IPS DF 4.7 (cell line): ENCODE data around the gene MAN1C1.
A peak's percentile ranks its signal among the peaks of the same experiment; 100 is the strongest.

Experiments
- DNase-seq: peaks from one replicate; pipeline ENCODE4 v3.0.0-alpha.2; 2013; ENCODE audit warnings: low spot score; ENCODE audit errors: extremely low read depth

The MAN1C1 gene

GRCh38 chr1:25616095-25616986 lies at the start of gene MAN1C1:
MAN1C1 (plus strand) TSS chr1:25616791; CDS start chr1:25617798, 1,007 bp downstream.
- peak; percentile 64 for DNase-seq

GRCh38 chr1:25567710-25568089 lies 48.9 kb upstream of the MAN1C1 start:
- no peak for DNase-seq

GRCh38 chr1:25568090-25568833 lies 48.3 kb upstream of the MAN1C1 start:
- DNase-seq, result no peak

GRCh38 chr1:25568834-25569596 lies 47.6 kb upstream of the MAN1C1 start:
- DNase-seq, result no peak

- DNase-seq, result no peak
Observed at GRCh38 chr1:25569597-25570396, 46.8 kb upstream of the MAN1C1 start.

GRCh38 chr1:25570798-25571521 lies 45.6 kb upstream of the MAN1C1 start:
- no peak for DNase-seq

- DNase-seq, result no peak
Observed at GRCh38 chr1:25571522-25571970, 45.0 kb upstream of the MAN1C1 start.

GRCh38 chr1:25572107-25572506 lies 44.5 kb upstream of the MAN1C1 start:
- DNase-seq, result no peak

GRCh38 chr1:25572708-25573590 lies 43.6 kb upstream of the MAN1C1 start:
- DNase-seq, result no peak

GRCh38 chr1:25573591-25573930 lies 43.0 kb upstream of the MAN1C1 start:
- no peak for DNase-seq

GRCh38 chr1:25573961-25574360 lies 42.6 kb upstream of the MAN1C1 start:
- no peak for DNase-seq

GRCh38 chr1:25575191-25575590 lies 41.4 kb upstream of the MAN1C1 start:
- no peak for DNase-seq

- no peak for DNase-seq
Observed at GRCh38 chr1:25576459-25577133, 40.0 kb upstream of the MAN1C1 start.

- DNase-seq, result no peak
Observed at GRCh38 chr1:25577134-25577920, 39.3 kb upstream of the MAN1C1 start.

GRCh38 chr1:25579292-25580252 lies 37.0 kb upstream of the MAN1C1 start:
- DNase-seq, result no peak

- no peak for DNase-seq
Observed at GRCh38 chr1:25580927-25581326, 35.7 kb upstream of the MAN1C1 start.

- no peak for DNase-seq
Observed at GRCh38 chr1:25581764-25582163, 34.8 kb upstream of the MAN1C1 start.
